Suprapubic skin (tissue), 3 donors: ENCODE data around the gene ARL14.

Experiments used
- CTCF ChIP-seq, 2 donors: fragments of 200-600 bp in 1 of 2; fragments of 450-650 bp in 1 of 2; sonication (generic) in 1 of 2; IDR thresholded peaks; one replicate each; pipeline ENCODE4 v1.5.1; 2016 to 2019; ENCODE audit warnings: antibody characterized with exemption in 2 of 2, mild to moderate bottlenecking in 1 of 2, moderate library complexity in 1 of 2
- EP300 ChIP-seq: sonication (generic); formaldehyde crosslinking; IDR thresholded peaks from one replicate; pipeline ENCODE4 v1.6.1; 2017; ENCODE audit warnings: antibody characterized with exemption
- POLR2A ChIP-seq, 2 donors: fragments of 450-650 bp; IDR thresholded peaks; one replicate each; pipeline ENCODE4 v1.6.1; 2017; ENCODE audit warnings: antibody characterized with exemption in 2 of 2, mild to moderate bottlenecking in 2 of 2, moderate library complexity in 2 of 2

GRCh38 chr3:160667452-160667851, 9.5 kb upstream of the ARL14 start:
- TF ChIP-seq EP300 = no peak
- TF ChIP-seq CTCF (IDR thresholded peaks at IDR 0.05) = no peak
- no peak for TF ChIP-seq POLR2A (IDR thresholded peaks at IDR 0.05)
